GM12878 (cell line): ENCODE data around the gene FAM53B. TPM values are rescaled to one million over a fixed set of nuclear protein-coding genes. Genes with fewer than 3 reads are reported as not detected.

Experiments
- ATAC-seq: fragments of 200-7000 bp; cut with Tn5 transposase; 3 replicates; pipeline ENCODE4 v1.9.1; 2020; ENCODE audit warnings: mild to moderate bottlenecking, moderate library complexity
- BruUV-seq: library from RNA; stranded (reverse); fragments of 400-500 nt; replicated peaks from 2 replicates; lab custom pipeline; 2021; lab: Mats Ljungman, UMichigan
- CTCF ChIA-PET: fragments of 300-600 bp; sonication (Branson Sonifier 250); formaldehyde crosslinking; extraction: SDS; loops from one replicate; lab custom pipeline; 2021; ENCODE audit warnings: inconsistent platforms; lab: Yijun Ruan, JAX
- POLR2A ChIA-PET: fragments of 350-600 bp; formaldehyde crosslinking; extraction: SDS; loops from one replicate; lab custom pipeline; 2021; ENCODE audit warnings: inconsistent platforms; lab: Charles Lee
- RAD21 ChIA-PET: fragments of 300-600 bp; sonication (Branson Sonifier 250); formaldehyde crosslinking; loops from one replicate; lab custom pipeline; 2023; ENCODE audit warnings: antibody characterized with exemption; ENCODE audit not compliant: unreplicated experiment; lab: Charles Lee
- SMC1A ChIA-PET: fragments of 300-600 bp; sonication (Branson Sonifier 250); formaldehyde crosslinking; loops from one replicate; lab custom pipeline; 2023; ENCODE audit not compliant: unreplicated experiment, uncharacterized antibody; lab: Charles Lee
- DNase-seq: peaks from one replicate; pipeline ENCODE4 v3.0.0-alpha.2; 2011; ENCODE audit warnings: low read depth, low spot score
- FAIRE-seq: peaks from 3 replicates; lab custom pipeline; 2011; peaks lifted over from hg19 to GRCh38; lab: Jason Lieb, UNC
- H2AFZ ChIP-seq: 2 replicates; pipeline ENCODE4 v1.6.0; 2011; ENCODE audit warnings: low read depth, low read length, control low read depth; ENCODE audit not compliant: control insufficient read depth
- H3K27ac ChIP-seq: 2 replicates; pipeline ENCODE4 v1.5.1; 2011; ENCODE audit warnings: control low read depth; ENCODE audit not compliant: control insufficient read depth, insufficient read depth
- H3K27me3 ChIP-seq, 2 experiments: replicated peaks in 1 of 2; 2 replicates each; pipeline versions ENCODE4 v1.6.0 to v1.6.1; 2011; ENCODE audit warnings: low read length in 1 of 2; ENCODE audit not compliant: control insufficient read depth in 2 of 2, insufficient read depth in 2 of 2
- H3K36me3 ChIP-seq, 2 experiments: 2 replicates each; pipeline ENCODE4 v1.5.1; 2011; ENCODE audit warnings: low read length in 1 of 2; ENCODE audit not compliant: control insufficient read depth in 2 of 2, insufficient read depth in 2 of 2
- H3K4me1 ChIP-seq: 2 replicates; pipeline ENCODE4 v1.6.1; 2011; ENCODE audit warnings: mild to moderate bottlenecking, low read length, moderate library complexity, mixed read lengths; ENCODE audit not compliant: control insufficient read depth, insufficient read depth
- H3K4me2 ChIP-seq: 2 replicates; pipeline ENCODE4 v1.6.0; 2011; ENCODE audit warnings: control low read depth; ENCODE audit not compliant: control insufficient read depth, insufficient read depth
- H3K4me3 ChIP-seq: fragments of 200-600 bp; sonication (generic); 2 replicates; pipeline ENCODE4 v1.5.1; 2016
- H3K79me2 ChIP-seq: 2 replicates; pipeline ENCODE4 v1.6.0; 2011; ENCODE audit warnings: low read length; ENCODE audit not compliant: control insufficient read depth, insufficient read depth
- H3K9ac ChIP-seq: 2 replicates; pipeline ENCODE4 v1.8.0; 2011; ENCODE audit warnings: low read length, control low read depth, mixed read lengths; ENCODE audit not compliant: control insufficient read depth, insufficient read depth
- H3K9me3 ChIP-seq: replicated peaks from 3 replicates; pipeline ENCODE4 v1.5.1; 2011; ENCODE audit warnings: mild to moderate bottlenecking, low read length; ENCODE audit not compliant: control insufficient read depth, insufficient read depth
- H4K20me1 ChIP-seq: 2 replicates; pipeline ENCODE4 v1.6.0; 2011; ENCODE audit not compliant: control insufficient read depth, insufficient read depth
- CBX3 ChIP-seq: fragments of 200-600 bp; sonication (generic); IDR thresholded peaks from 2 replicates; pipeline ENCODE4 v1.6.1; 2016; ENCODE audit warnings: low read depth, borderline replicate concordance
- CREM ChIP-seq: IDR thresholded peaks from 2 replicates; pipeline ENCODE4 v1.6.1; 2014; ENCODE audit warnings: antibody characterized with exemption, low read depth
- HDGF ChIP-seq: fragments of 450-650 bp; IDR thresholded peaks from 2 replicates; pipeline ENCODE4 v1.6.1; 2016; ENCODE audit warnings: antibody characterized with exemption
- POLR2A ChIP-seq: IDR thresholded peaks from 2 replicates; pipeline ENCODE4 v1.6.1; 2011; ENCODE audit warnings: low read depth, mild to moderate bottlenecking, low read length
- RB1 ChIP-seq: fragments of 450-650 bp; formaldehyde crosslinking; IDR thresholded peaks from 2 replicates; pipeline ENCODE4 v1.6.1; 2017; ENCODE audit warnings: mild to moderate bottlenecking, borderline replicate concordance
- SIX5 ChIP-seq: IDR thresholded peaks from 2 replicates; pipeline ENCODE4 v1.6.1; 2011; ENCODE audit warnings: mild to moderate bottlenecking, low read depth, low read length, moderate library complexity; ENCODE audit not compliant: severe bottlenecking
- SMAD5 ChIP-seq: IDR thresholded peaks from 2 replicates; pipeline ENCODE4 v1.6.1; 2016; ENCODE audit warnings: antibody characterized with exemption, low read depth
- SREBF2 ChIP-seq: IDR thresholded peaks from 2 replicates; pipeline ENCODE4 v1.6.1; 2012; ENCODE audit warnings: mild to moderate bottlenecking, low read length
- WRNIP1 ChIP-seq: IDR thresholded peaks from 2 replicates; pipeline ENCODE4 v1.6.1; 2011; ENCODE audit warnings: low read depth, low read length, improper control_type of control experiment, borderline replicate concordance
- YBX1 ChIP-seq: fragments of 450-650 bp; IDR thresholded peaks from 2 replicates; pipeline ENCODE4 v1.6.1; 2016; ENCODE audit warnings: antibody characterized with exemption
- ZBED1 ChIP-seq: IDR thresholded peaks from 2 replicates; pipeline ENCODE4 v1.6.1; 2016; ENCODE audit warnings: borderline replicate concordance
- WGBS: methylation state at CpG from one replicate; pipeline ENCODE4 v1.1.6; 2016; ENCODE audit warnings: low lambda C conversion rate; ENCODE audit not compliant: insufficient replicate concordance, insufficient coverage; ENCODE audit errors: missing lambda C conversion rate; 5-methylcytosine and 5-hydroxymethylcytosine counted together
- in situ Hi-C: fragments of 300-500 bp; cut with MboI; formaldehyde crosslinking; loops from 9 replicates; pipeline ENCODE4 v1.14.3; 2018; ENCODE audit warnings: mixed read lengths
- intact Hi-C: fragments of 100-400 bp; cut with micrococcal nuclease; formaldehyde crosslinking; loops from one replicate; pipeline ENCODE4 v1.14.2; 2022; ENCODE audit not compliant: unreplicated experiment
- polyA plus RNA-seq, 11 experiments: library from polyadenylated mRNA; depleted of rRNA in 4 of 11; unstranded in 6 of 11; stranded (reverse) in 5 of 11; fragments of >200 nt; fragmentation: Nextera tagmentation in 4 of 11; fragmentation: Illumina TruSeq in 1 of 11; extraction: Ambion mirVana in 4 of 11; extraction: Trizol in 1 of 11; gene quantifications; 1 replicate in 1 of 11; 2 replicates in 10 of 11; pipeline versions ENCODE4 v1.2.1 to v1.2.3, GENCODE V29; 2011 to 2016; ENCODE audit warnings: inconsistent platforms in 2 of 11, missing spikeins in 2 of 11, low read depth in 1 of 11
- total RNA-seq, 4 experiments: library from RNA; depleted of rRNA in 3 of 4; stranded (reverse); fragments of >200 nt in 3 of 4; fragmentation: Illumina TruSeq in 1 of 4; extraction: Trizol in 1 of 4; gene quantifications; 2 replicates each; pipeline versions ENCODE4 v1.2.1 to v1.2.3, GENCODE V29; 2013 to 2021
- TF ChIP-seq, protein P1 (sequence below): fragments of 450-650 bp; IDR thresholded peaks from 2 replicates; pipeline ENCODE4 v1.6.1; 2017; ENCODE audit warnings: mild to moderate bottlenecking, low read depth, inconsistent platforms; ENCODE audit not compliant: poor library complexity, severe bottlenecking

The FAM53B gene
- total and polyA plus RNA-seq, 10 of the 15 experiments (the other 5 are each of a cell fraction or from before 2014, with no cell fraction given) = 0.05 to 26.3 (median 8.1) TPM

DNA sequence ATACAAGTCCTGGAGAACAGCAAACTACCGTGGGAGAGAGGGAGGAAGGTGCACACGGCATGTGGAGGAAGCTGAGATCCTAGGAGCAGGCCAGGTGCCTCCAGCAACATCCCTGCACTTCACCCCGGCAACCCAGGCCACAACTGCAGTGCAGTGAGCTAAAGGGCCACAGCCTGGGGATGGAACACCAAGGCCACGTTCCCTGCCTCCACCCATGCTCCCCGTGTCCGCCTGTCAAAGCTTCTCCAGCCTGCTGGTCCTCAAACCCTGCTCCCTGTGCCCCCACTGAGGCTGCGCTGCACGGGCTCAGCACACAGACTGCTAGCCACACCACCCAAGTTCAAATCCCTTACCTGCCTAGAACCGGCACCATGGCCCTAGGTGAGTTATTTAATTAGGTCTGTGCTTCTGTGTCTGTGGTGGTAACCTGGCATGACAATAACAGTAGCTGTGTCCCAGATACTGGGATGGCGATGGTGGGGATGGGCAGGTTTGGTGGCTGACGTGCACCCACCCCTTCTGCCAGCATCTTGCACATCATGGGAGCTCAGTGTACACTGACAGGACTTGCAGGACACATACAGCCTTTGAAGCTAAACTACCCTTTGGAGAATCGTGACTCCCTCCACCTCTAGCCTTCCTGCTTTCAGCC is 85.5 kb downstream of the FAM53B start:
- no peak overlapping the region for H2AFZ ChIP-seq
- in situ Hi-C loops = no loop called here
- no peaks in the 10 kb centered on the region for H3K27me3 ChIP-seq
- ChIA-PET POLR2A (interaction anchor here (1.2 kb wide), 1 partner anchor 38 kb away, joined by 3 read pairs; no protein-coding TSS in a partner anchor), SMC1A (interaction anchor here (1.1 to 4.0 kb wide), 7 partner anchors 9 to 82 kb away, joined by 3 to 24 read pairs (median 5); no protein-coding TSS in a partner anchor), CTCF (interaction anchor here (0.7 to 1.2 kb wide), 2 partner anchors 13 to 64 kb away, joined by 3 read pairs; no protein-coding TSS in a partner anchor), RAD21 (interaction anchor here (0.8 to 1.9 kb wide), 3 partner anchors 30 to 82 kb away, joined by 3 to 6 read pairs (median 5); no protein-coding TSS in a partner anchor)
- no peak overlapping the region for H3K9ac ChIP-seq
- no TSS peak for BruUV-seq
- H3K4me1 ChIP-seq = peaks cover 12% of the 10 kb centered on the region
- FAIRE-seq (no peak), DNase-seq (no peak), ATAC-seq (no peak; the same call in 2 of the 3 replicates)
- TF ChIP-seq SIX5 = no peak
- TF ChIP-seq CREM = no peak
- TF ChIP-seq SMAD5 = no peak
- no peak for TF ChIP-seq RB1
- no peak for TF ChIP-seq ZBED1
- TF ChIP-seq WRNIP1 = no peak
- TF ChIP-seq CBX3 = no peak
- no peak for TF ChIP-seq POLR2A
- TF ChIP-seq HDGF = no peak
- TF ChIP-seq, protein P1, sequence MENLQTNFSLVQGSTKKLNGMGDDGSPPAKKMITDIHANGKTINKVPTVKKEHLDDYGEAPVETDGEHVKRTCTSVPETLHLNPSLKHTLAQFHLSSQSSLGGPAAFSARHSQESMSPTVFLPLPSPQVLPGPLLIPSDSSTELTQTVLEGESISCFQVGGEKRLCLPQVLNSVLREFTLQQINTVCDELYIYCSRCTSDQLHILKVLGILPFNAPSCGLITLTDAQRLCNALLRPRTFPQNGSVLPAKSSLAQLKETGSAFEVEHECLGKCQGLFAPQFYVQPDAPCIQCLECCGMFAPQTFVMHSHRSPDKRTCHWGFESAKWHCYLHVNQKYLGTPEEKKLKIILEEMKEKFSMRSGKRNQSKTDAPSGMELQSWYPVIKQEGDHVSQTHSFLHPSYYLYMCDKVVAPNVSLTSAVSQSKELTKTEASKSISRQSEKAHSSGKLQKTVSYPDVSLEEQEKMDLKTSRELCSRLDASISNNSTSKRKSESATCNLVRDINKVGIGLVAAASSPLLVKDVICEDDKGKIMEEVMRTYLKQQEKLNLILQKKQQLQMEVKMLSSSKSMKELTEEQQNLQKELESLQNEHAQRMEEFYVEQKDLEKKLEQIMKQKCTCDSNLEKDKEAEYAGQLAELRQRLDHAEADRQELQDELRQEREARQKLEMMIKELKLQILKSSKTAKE = no peak
- TF ChIP-seq YBX1 = no peak
- TF ChIP-seq SREBF2 = no peak
- no peak overlapping the region for H3K27ac ChIP-seq
- H3K4me3 ChIP-seq = no peak overlapping the region
- no peaks in the 10 kb centered on the region for H3K9me3 ChIP-seq
- peaks cover 3 to 8% of the 10 kb centered on the region in 2 experiments for H3K36me3 ChIP-seq
- WGBS = 84% methylated on average over 12 of the region's 12 CpGs
- H3K79me2 ChIP-seq = no peaks in the 10 kb centered on the region; the same call in 1 of the 2 replicates
- H3K4me2 ChIP-seq = no peak overlapping the region
- peaks cover 4% of the 10 kb centered on the region; the same call in 1 of the 2 replicates for H4K20me1 ChIP-seq
- intact Hi-C loops = no loop called here
